D721Med (cell line): ENCODE results near the gene ISG20.

Experiments
- DNase-seq: peaks from one replicate; pipeline ENCODE4 v3.0.0; 2011; ENCODE audit warnings: low spot score; ENCODE audit not compliant: insufficient read length
- FAIRE-seq: peaks from 2 replicates; lab custom pipeline; 2011; peaks lifted over from hg19 to GRCh38; lab: Jason Lieb, UNC
- CTCF ChIP-seq: IDR thresholded peaks from 2 replicates; pipeline ENCODE4 v1.5.1; 2012; ENCODE audit warnings: mild to moderate bottlenecking, control low read depth; ENCODE audit not compliant: insufficient read depth; ENCODE audit errors: missing control alignments

The ISG20 gene

GRCh38 chr15:88678755-88679154 is 39.9 kb downstream of the ISG20 start:
- FAIRE-seq, result no peak
- no peak for DNase-seq
- TF ChIP-seq CTCF, result no peak

GRCh38 chr15:88680241-88681001 is 41.6 kb downstream of the ISG20 start:
- FAIRE-seq, result no peak
- no peak for TF ChIP-seq CTCF
- no peak for DNase-seq

- no peak for TF ChIP-seq CTCF
- FAIRE-seq, result no peak
- no peak for DNase-seq
These were observed 42.9 kb downstream of the ISG20 start for GRCh38 chr15:88681610-88682221.

GRCh38 chr15:88684345-88684744 is 45.5 kb downstream of the ISG20 start:
- no peak for TF ChIP-seq CTCF
- DNase-seq, result no peak
- no peak for FAIRE-seq

- DNase-seq (no peak), FAIRE-seq (no peak)
- TF ChIP-seq CTCF, result no peak
These were observed 47.4 kb downstream of the ISG20 start for GRCh38 chr15:88686166-88686565.

GRCh38 chr15:88688394-88688933 is 49.6 kb downstream of the ISG20 start:
- no peak for TF ChIP-seq CTCF
- no peak for FAIRE-seq
- no peak for DNase-seq

GRCh38 chr15:88690331-88690730 is 51.5 kb downstream of the ISG20 start:
- no peak for TF ChIP-seq CTCF
- DNase-seq (no peak), FAIRE-seq (no peak)
